K562 (cell line): ENCODE results near the gene STIM1. TPM values are rescaled to one million over a fixed set of nuclear protein-coding genes. Genes with fewer than 3 reads are reported as not detected.

ENCODE experiments used
- CBFB ChIP-seq: sonication (generic); formaldehyde crosslinking; IDR thresholded peaks from 2 replicates; pipeline ENCODE4 v1.4.0; 2020; ENCODE audit warnings: mild to moderate bottlenecking, missing genetic modification reagents
- DACH1 ChIP-seq: fragments of 450-650 bp; IDR thresholded peaks from 2 replicates; pipeline ENCODE4 v1.6.1; 2018; ENCODE audit not compliant: partially characterized antibody
- DPF2 ChIP-seq: fragments of 450-650 bp; IDR thresholded peaks from 2 replicates; pipeline ENCODE4 v1.6.1; 2016
- FUS ChIP-seq: fragments of 200-400 bp; formaldehyde crosslinking; optimal IDR thresholded peaks from 2 replicates; pipeline ENCODE3; 2017; ENCODE audit warnings: low read depth, low read length
- HLTF ChIP-seq: fragments of 450-650 bp; IDR thresholded peaks from 2 replicates; pipeline ENCODE4 v1.6.1; 2016
- HNRNPLL ChIP-seq: fragments of 200-400 bp; formaldehyde crosslinking; IDR thresholded peaks from 2 replicates; pipeline ENCODE4 v1.6.1; 2017; ENCODE audit warnings: low read length, low read depth, mild to moderate bottlenecking; ENCODE audit not compliant: poor library complexity, severe bottlenecking
- NR2C2 ChIP-seq, 2 experiments: fragments of 200-800 bp in 1 of 2; sonication (Bioruptor generic) in 1 of 2; sonication (generic) in 1 of 2; formaldehyde crosslinking in 1 of 2; IDR thresholded peaks; 2 replicates each; pipeline versions ENCODE4 v1.6.1 to v1.8.0; 2016 to 2022; ENCODE audit warnings: mild to moderate bottlenecking in 1 of 2, missing compliant biosample characterization in 1 of 2, missing genetic modification characterization in 1 of 2, missing genetic modification reagents in 1 of 2
- RBM14 ChIP-seq: fragments of 200-400 bp; formaldehyde crosslinking; IDR thresholded peaks from 2 replicates; pipeline ENCODE4 v1.6.1; 2018; ENCODE audit warnings: low read depth, mild to moderate bottlenecking, low read length, moderate library complexity, borderline replicate concordance; ENCODE audit not compliant: insufficient read depth
- RBM39 ChIP-seq: fragments of 200-400 bp; formaldehyde crosslinking; optimal IDR thresholded peaks from 2 replicates; pipeline ENCODE3; 2018; ENCODE audit warnings: low read depth, low read length
- RFX1 ChIP-seq: fragments of 450-650 bp; IDR thresholded peaks from 2 replicates; pipeline ENCODE4 v1.6.1; 2016; ENCODE audit warnings: mild to moderate bottlenecking, moderate library complexity
- SMAD2 ChIP-seq: fragments of 150-350 bp; IDR thresholded peaks from 2 replicates; pipeline ENCODE4 v1.6.1; 2014; ENCODE audit warnings: low read depth, mild to moderate bottlenecking, low read length
- TRIM28 ChIP-seq: fragments of 450-650 bp; IDR thresholded peaks from 2 replicates; pipeline ENCODE4 v1.6.1; 2017
- ZC3H8 ChIP-seq: fragments of 450-650 bp; IDR thresholded peaks from 2 replicates; pipeline ENCODE4 v1.6.1; 2017
- ZFP36 ChIP-seq: fragments of 150-350 bp; IDR thresholded peaks from 2 replicates; pipeline ENCODE4 v1.6.1; 2018; ENCODE audit warnings: low read length, low read depth; ENCODE audit not compliant: partially characterized antibody
- ZNF134 ChIP-seq: fragments of 250-450 bp; sonication (Bioruptor Pico); conservative IDR thresholded peaks from 2 replicates; pipeline ENCODE4 v1.4.0; 2020
- ZNF239 ChIP-seq: fragments of 250-450 bp; sonication (Bioruptor Pico); IDR thresholded peaks from 2 replicates; pipeline ENCODE4 v1.4.0; 2020; ENCODE audit warnings: mild to moderate bottlenecking
- ZNF699 ChIP-seq: fragments of 250-450 bp; sonication (Bioruptor Pico); IDR thresholded peaks from 2 replicates; pipeline ENCODE4 v1.8.0; 2021; ENCODE audit warnings: mild to moderate bottlenecking, moderate library complexity; ENCODE audit not compliant: insufficient replicate concordance
- polyA plus RNA-seq, 8 experiments: library from polyadenylated mRNA; depleted of rRNA in 4 of 8; stranded (reverse) in 5 of 8; unstranded in 3 of 8; fragments of >200 nt; fragmentation: Nextera tagmentation in 2 of 8; fragmentation: Illumina TruSeq in 1 of 8; extraction: Ambion mirVana in 2 of 8; extraction: Trizol in 1 of 8; gene quantifications; 2 replicates each; pipeline versions ENCODE4 v1.2.1 to v1.2.3, GENCODE V29; 2011 to 2014; ENCODE audit warnings: inconsistent platforms in 1 of 8, missing spikeins in 1 of 8
- total RNA-seq, 7 experiments: library from RNA; depleted of rRNA in 6 of 7; stranded (reverse); fragments of >200 nt in 6 of 7; fragmentation: Illumina TruSeq in 2 of 7; extraction: Trizol in 2 of 7; gene quantifications; 2 replicates each; pipeline versions ENCODE4 v1.2.1 to v1.2.3, GENCODE V29; 2011 to 2021; ENCODE audit warnings: low replicate concordance in 1 of 7
- TF ChIP-seq, protein P1 (sequence below), 2 experiments: IDR thresholded peaks; 2 replicates each; pipeline ENCODE4 v1.6.1; 2011; ENCODE audit warnings: borderline replicate concordance in 1 of 2, control low read depth in 1 of 2, low read depth in 1 of 2, low read length in 1 of 2, mild to moderate bottlenecking in 1 of 2, mixed read lengths in 1 of 2, moderate library complexity in 1 of 2; ENCODE audit not compliant: insufficient read depth in 1 of 2, insufficient read length in 1 of 2, poor library complexity in 1 of 2, severe bottlenecking in 1 of 2; ENCODE audit errors: extremely low read depth in 1 of 2
- TF ChIP-seq, protein P2 (sequence below): sonication (generic); formaldehyde crosslinking; IDR thresholded peaks from 2 replicates; pipeline ENCODE4 v1.8.0; 2022; ENCODE audit warnings: missing genetic modification reagents, mild to moderate bottlenecking, borderline replicate concordance
- TF ChIP-seq, protein P3 (sequence below): sonication (generic); formaldehyde crosslinking; IDR thresholded peaks from 2 replicates; pipeline ENCODE4 v1.9.0; 2022; ENCODE audit warnings: mild to moderate bottlenecking, missing genetic modification reagents
- TF ChIP-seq, protein P4 (sequence below): sonication (generic); formaldehyde crosslinking; IDR thresholded peaks from 2 replicates; pipeline ENCODE4 v1.8.0; 2022; ENCODE audit warnings: mild to moderate bottlenecking, low read depth, missing genetic modification reagents
- TF ChIP-seq, protein P5 (sequence below): IDR thresholded peaks from 3 replicates; pipeline ENCODE4 v1.6.1; 2011; ENCODE audit warnings: borderline replicate concordance, mild to moderate bottlenecking; ENCODE audit not compliant: insufficient read length, insufficient read depth

Gene STIM1
- total and polyA plus RNA-seq, 9 of the 15 experiments (the other 6 are each of a cell fraction or from before 2014, with no cell fraction given) = 7.7 to 50.5 (median 22.5) TPM

DNA sequence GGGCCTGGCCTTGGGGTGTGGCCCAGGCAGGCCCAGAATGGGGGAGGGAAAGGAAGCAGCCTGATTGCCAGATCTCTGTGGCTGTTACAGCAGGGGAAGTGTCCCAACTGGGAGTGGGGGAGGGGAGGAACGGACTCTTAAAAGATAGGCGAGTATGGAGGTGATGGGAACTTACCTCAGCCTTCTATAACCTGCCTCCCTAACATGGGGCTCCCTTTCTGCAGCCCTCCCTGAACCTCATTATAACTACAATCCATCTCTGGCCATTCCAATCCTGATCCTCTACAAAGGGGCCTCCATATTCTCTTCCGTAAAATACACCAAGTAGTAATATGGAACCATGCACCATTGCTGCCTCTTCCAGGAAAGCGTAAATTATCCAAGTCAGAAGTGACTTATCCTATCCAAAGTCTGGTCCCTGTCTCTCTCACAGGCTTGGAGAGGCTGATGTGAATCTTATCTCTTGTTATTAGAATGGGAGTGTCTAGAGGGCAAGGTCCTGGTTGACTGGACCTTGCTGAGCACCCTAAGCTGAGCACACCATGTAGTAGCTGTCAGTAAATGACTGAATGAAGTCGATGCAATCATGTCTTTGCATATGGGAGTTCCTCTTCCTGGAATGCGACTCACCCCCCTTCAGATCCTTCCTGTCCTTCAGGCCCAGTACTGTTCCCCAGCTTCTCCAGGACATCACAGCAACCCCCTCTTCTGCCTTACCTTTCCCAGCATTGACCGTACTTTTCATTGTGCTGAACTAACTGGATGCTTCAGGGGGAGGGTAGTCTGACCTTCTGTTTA is 20.6 kb upstream of the STIM1 start (continued):
- no peak for TF ChIP-seq NR2C2 (CRISPR knock-in tag; IDR thresholded peaks at IDR 0.05)
- TF ChIP-seq NR2C2 (tag; IDR thresholded peaks at IDR 0.05) = peak; percentile 8; the same call in 1 of the 2 replicates
- no peak for TF ChIP-seq ZNF134 (CRISPR knock-in tag)
- TF ChIP-seq, protein P1, sequence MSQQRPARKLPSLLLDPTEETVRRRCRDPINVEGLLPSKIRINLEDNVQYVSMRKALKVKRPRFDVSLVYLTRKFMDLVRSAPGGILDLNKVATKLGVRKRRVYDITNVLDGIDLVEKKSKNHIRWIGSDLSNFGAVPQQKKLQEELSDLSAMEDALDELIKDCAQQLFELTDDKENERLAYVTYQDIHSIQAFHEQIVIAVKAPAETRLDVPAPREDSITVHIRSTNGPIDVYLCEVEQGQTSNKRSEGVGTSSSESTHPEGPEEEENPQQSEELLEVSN (IDR thresholded peaks at IDR 0.05; ENCODE audit: borderline replicate concordance in 1 of 2, extremely low read depth in 1 of 2, insufficient read depth in 1 of 2, insufficient read length in 1 of 2, low read depth in 1 of 2, low read length in 1 of 2, poor library complexity in 1 of 2, severe bottlenecking in 1 of 2) = peak in 1 of 2 experiments; percentile 28
- TF ChIP-seq TRIM28 = peak; percentile 86
- peak; percentile 88 for TF ChIP-seq DPF2
- TF ChIP-seq RFX1 = no peak
- TF ChIP-seq RBM14 = no peak
- no peak; the same call in 1 of the 2 replicates for TF ChIP-seq ZNF239 (CRISPR knock-in tag)
- no peak for TF ChIP-seq RBM39
- no peak for TF ChIP-seq ZFP36
- peak; percentile 56; the same call in 1 of the 2 replicates for TF ChIP-seq HLTF
- TF ChIP-seq FUS = no peak
- TF ChIP-seq ZC3H8 = no peak; the same call in 1 of the 2 replicates
- TF ChIP-seq, protein P2, sequence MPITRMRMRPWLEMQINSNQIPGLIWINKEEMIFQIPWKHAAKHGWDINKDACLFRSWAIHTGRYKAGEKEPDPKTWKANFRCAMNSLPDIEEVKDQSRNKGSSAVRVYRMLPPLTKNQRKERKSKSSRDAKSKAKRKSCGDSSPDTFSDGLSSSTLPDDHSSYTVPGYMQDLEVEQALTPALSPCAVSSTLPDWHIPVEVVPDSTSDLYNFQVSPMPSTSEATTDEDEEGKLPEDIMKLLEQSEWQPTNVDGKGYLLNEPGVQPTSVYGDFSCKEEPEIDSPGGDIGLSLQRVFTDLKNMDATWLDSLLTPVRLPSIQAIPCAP (CRISPR knock-in tag) = no peak
- peak; percentile 42 for TF ChIP-seq DACH1
- no peak for TF ChIP-seq ZNF699 (CRISPR knock-in tag)
- TF ChIP-seq, protein P3, sequence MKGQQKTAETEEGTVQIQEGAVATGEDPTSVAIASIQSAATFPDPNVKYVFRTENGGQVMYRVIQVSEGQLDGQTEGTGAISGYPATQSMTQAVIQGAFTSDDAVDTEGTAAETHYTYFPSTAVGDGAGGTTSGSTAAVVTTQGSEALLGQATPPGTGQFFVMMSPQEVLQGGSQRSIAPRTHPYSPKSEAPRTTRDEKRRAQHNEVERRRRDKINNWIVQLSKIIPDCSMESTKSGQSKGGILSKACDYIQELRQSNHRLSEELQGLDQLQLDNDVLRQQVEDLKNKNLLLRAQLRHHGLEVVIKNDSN (CRISPR knock-in tag) = no peak
- TF ChIP-seq, protein P4, sequence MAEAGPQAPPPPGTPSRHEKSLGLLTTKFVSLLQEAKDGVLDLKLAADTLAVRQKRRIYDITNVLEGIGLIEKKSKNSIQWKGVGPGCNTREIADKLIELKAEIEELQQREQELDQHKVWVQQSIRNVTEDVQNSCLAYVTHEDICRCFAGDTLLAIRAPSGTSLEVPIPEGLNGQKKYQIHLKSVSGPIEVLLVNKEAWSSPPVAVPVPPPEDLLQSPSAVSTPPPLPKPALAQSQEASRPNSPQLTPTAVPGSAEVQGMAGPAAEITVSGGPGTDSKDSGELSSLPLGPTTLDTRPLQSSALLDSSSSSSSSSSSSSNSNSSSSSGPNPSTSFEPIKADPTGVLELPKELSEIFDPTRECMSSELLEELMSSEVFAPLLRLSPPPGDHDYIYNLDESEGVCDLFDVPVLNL (CRISPR knock-in tag) = no peak
- TF ChIP-seq, protein P5, sequence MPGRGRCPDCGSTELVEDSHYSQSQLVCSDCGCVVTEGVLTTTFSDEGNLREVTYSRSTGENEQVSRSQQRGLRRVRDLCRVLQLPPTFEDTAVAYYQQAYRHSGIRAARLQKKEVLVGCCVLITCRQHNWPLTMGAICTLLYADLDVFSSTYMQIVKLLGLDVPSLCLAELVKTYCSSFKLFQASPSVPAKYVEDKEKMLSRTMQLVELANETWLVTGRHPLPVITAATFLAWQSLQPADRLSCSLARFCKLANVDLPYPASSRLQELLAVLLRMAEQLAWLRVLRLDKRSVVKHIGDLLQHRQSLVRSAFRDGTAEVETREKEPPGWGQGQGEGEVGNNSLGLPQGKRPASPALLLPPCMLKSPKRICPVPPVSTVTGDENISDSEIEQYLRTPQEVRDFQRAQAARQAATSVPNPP = no peak
- no peak for TF ChIP-seq CBFB (CRISPR knock-in tag)
- no peak for TF ChIP-seq SMAD2
- TF ChIP-seq HNRNPLL = no peak
